Smooth muscle cell (in vitro differentiated cells): ENCODE data around the gene CAPN9. TPM values are rescaled to one million over a fixed set of nuclear protein-coding genes. Genes with fewer than 3 reads are reported as not detected.
"Not testable (repeated sequence)": the region's sequence is repeated elsewhere in the genome, so short reads cannot be mapped to it uniquely, and the experiment has no call there.

Experiments
- DNase-seq: peaks from one replicate; lab custom pipeline; 2025; ENCODE audit not compliant: unreplicated experiment; lab: John Stamatoyannopoulos, UW
- H2AFZ ChIP-seq: fragments of 200-600 bp; sonication (generic); 2 replicates; pipeline ENCODE4 v1.6.0; 2016; ENCODE audit warnings: antibody characterized with exemption, low read depth, mild to moderate bottlenecking
- H3F3A ChIP-seq: fragments of 200-600 bp; sonication (generic); 2 replicates; pipeline ENCODE4 v1.6.0; 2017; ENCODE audit warnings: antibody characterized with exemption, low read depth
- H3K27ac ChIP-seq: fragments of 200-600 bp; sonication (generic); 2 replicates; pipeline ENCODE4 v1.5.1; 2016; ENCODE audit warnings: low read depth, mild to moderate bottlenecking
- H3K27me3 ChIP-seq: fragments of 200-600 bp; sonication (generic); 2 replicates; pipeline ENCODE4 v1.6.1; 2016; ENCODE audit warnings: low read depth, mild to moderate bottlenecking
- H3K36me3 ChIP-seq: fragments of 200-600 bp; sonication (generic); 2 replicates; pipeline ENCODE4 v1.5.1; 2016; ENCODE audit warnings: low read depth
- H3K4me1 ChIP-seq: fragments of 200-600 bp; sonication (generic); 2 replicates; pipeline ENCODE4 v1.5.1; 2016; ENCODE audit warnings: low read depth
- H3K4me2 ChIP-seq: fragments of 200-600 bp; sonication (generic); 2 replicates; pipeline ENCODE4 v1.6.0; 2016; ENCODE audit warnings: mild to moderate bottlenecking
- H3K4me3 ChIP-seq: fragments of 200-600 bp; sonication (generic); 2 replicates; pipeline ENCODE4 v1.5.1; 2016; ENCODE audit warnings: mild to moderate bottlenecking
- H3K79me2 ChIP-seq: fragments of 200-600 bp; sonication (generic); 2 replicates; pipeline ENCODE4 v1.6.0; 2016; ENCODE audit warnings: low read depth, mild to moderate bottlenecking
- H3K9ac ChIP-seq: fragments of 200-600 bp; sonication (generic); 2 replicates; pipeline ENCODE4 v1.6.0; 2016; ENCODE audit warnings: low read depth
- H3K9me3 ChIP-seq: fragments of 200-600 bp; sonication (generic); replicated peaks from 2 replicates; pipeline ENCODE4 v1.5.1; 2016; ENCODE audit warnings: low read depth
- H4K20me1 ChIP-seq: fragments of 200-600 bp; sonication (generic); 2 replicates; pipeline ENCODE4 v1.6.0; 2016; ENCODE audit warnings: low read depth
- CTCF ChIP-seq: fragments of 200-600 bp; sonication (generic); IDR thresholded peaks from 2 replicates; pipeline ENCODE4 v1.5.1; 2017; ENCODE audit warnings: borderline replicate concordance, mild to moderate bottlenecking, antibody characterized with exemption; ENCODE audit not compliant: insufficient read depth, poor library complexity, severe bottlenecking
- WGBS: methylation state at CpG from one replicate; pipeline ENCODE4 v1.1.7; 2016; ENCODE audit warnings: low lambda C conversion rate; 5-methylcytosine and 5-hydroxymethylcytosine counted together
- polyA plus RNA-seq: library from polyadenylated mRNA; unstranded; fragments of >200 nt; fragmentation: Nextera tagmentation; extraction: Ambion mirVana; gene quantifications from 2 replicates; pipeline ENCODE4 v1.2.1, GENCODE V29; 2016
- total RNA-seq: library from RNA; depleted of rRNA; stranded (reverse); fragments of >200 nt; gene quantifications from 2 replicates; pipeline ENCODE4 v1.2.3, GENCODE V29; 2014

Gene CAPN9
- total and polyA plus RNA-seq, 2 experiments from 2014 or later = not detected

GRCh38 chr1:230717251-230717650 is 29.9 kb upstream of the CAPN9 start:
- DNase-seq = no peak
- no peaks in the 10 kb centered on the region for H4K20me1 ChIP-seq

GRCh38 chr1:230721849-230722522 is 25.2 kb upstream of the CAPN9 start:
- H3K9ac ChIP-seq, H3K36me3 ChIP-seq, H3K27me3 ChIP-seq, H3K4me3 ChIP-seq, H3K79me2 ChIP-seq, H3F3A ChIP-seq, H3K9me3 ChIP-seq, H2AFZ ChIP-seq, H3K27ac ChIP-seq, H3K4me2 ChIP-seq, H3K4me1 ChIP-seq, H4K20me1 ChIP-seq, DNase-seq: not testable (repeated sequence)
- WGBS = 90% methylated on average over 3 of the region's 3 CpGs

More at GRCh38 chr1:230717251-230717650, 29.9 kb upstream of the CAPN9 start:
- Histone ChIP-seq H3K9ac (no peak overlapping the region), H3K9me3 (no peaks in the 10 kb centered on the region), H3K27me3 (no peaks in the 10 kb centered on the region), H3K36me3 (no peaks in the 10 kb centered on the region), H3K27ac (no peak overlapping the region), H3K4me3 (no peak overlapping the region), H3K4me1 (no peaks in the 10 kb centered on the region), H3K79me2 (no peaks in the 10 kb centered on the region), H2AFZ (no peak overlapping the region), H3F3A (no peaks in the 10 kb centered on the region), H3K4me2 (no peak overlapping the region)
- 88% methylated on average over 1 of the region's 1 CpG for WGBS
- no peak for TF ChIP-seq CTCF

- WGBS = 92% methylated on average over 6 of the region's 6 CpGs
- Histone ChIP-seq H3K4me3 (no peak overlapping the region), H3K9me3 (no peaks in the 10 kb centered on the region), H2AFZ (no peak overlapping the region), H3K79me2 (no peaks in the 10 kb centered on the region), H3K4me2 (no peak overlapping the region), H3K9ac (no peak overlapping the region), H3K4me1 (no peaks in the 10 kb centered on the region), H3K36me3 (no peaks in the 10 kb centered on the region), H3K27ac (no peak overlapping the region), H3F3A (no peaks in the 10 kb centered on the region), H3K27me3 (no peaks in the 10 kb centered on the region), H4K20me1 (no peaks in the 10 kb centered on the region)
- DNase-seq = no peak
- TF ChIP-seq CTCF = no peak
These were observed 21.8 kb upstream of the CAPN9 start for GRCh38 chr1:230725256-230726012.

GRCh38 chr1:230728710-230729392 is 18.3 kb upstream of the CAPN9 start:
- Histone ChIP-seq H3F3A (no peaks in the 10 kb centered on the region), H3K27ac (no peak overlapping the region), H3K9ac (no peak overlapping the region), H3K27me3 (no peaks in the 10 kb centered on the region), H3K79me2 (no peaks in the 10 kb centered on the region), H4K20me1 (no peaks in the 10 kb centered on the region), H3K4me1 (no peaks in the 10 kb centered on the region), H3K4me2 (no peak overlapping the region), H2AFZ (no peak overlapping the region), H3K9me3 (no peaks in the 10 kb centered on the region), H3K4me3 (no peak overlapping the region), H3K36me3 (no peaks in the 10 kb centered on the region)
- whole genome bisulfite sequencing = 55% methylated on average over 6 of the region's 6 CpGs
- no peak for DNase-seq
- no peak for TF ChIP-seq CTCF
